HG02763 (cell line): Measurements from ENCODE around the gene IL4I1.

ENCODE experiments used
- ATAC-seq: cut with Tn5 transposase; IDR thresholded peaks from one replicate; pipeline ENCODE4 v1.9.1; 2021; ENCODE audit warnings: mild to moderate bottlenecking, moderate library complexity; ENCODE audit not compliant: unreplicated experiment

Gene IL4I1

DNA sequence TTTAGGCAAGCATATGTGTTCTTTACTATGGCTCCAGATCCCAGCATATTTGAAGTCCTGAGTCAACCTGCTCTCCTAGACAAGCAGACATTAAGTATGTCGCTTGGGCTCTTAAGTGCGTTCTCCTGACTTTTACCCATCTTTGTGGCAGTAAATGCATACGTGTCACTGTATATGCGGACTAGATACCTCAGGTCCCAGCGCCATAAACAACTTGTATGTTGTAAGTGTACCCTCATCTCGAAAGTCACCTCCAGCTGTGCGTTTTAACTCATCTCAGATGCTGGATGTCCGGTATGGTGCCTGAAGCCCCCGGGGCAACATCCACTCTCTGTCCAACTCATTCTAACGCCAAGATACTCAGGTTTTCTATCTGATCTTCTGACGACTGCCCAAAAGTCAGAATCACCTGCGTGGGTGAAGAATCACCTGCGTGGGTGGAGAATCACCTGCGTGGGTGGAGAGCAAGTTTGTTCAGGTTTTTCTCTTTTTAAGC, 44.0 kb downstream of the IL4I1 start:
- no peak for ATAC-seq

DNA sequence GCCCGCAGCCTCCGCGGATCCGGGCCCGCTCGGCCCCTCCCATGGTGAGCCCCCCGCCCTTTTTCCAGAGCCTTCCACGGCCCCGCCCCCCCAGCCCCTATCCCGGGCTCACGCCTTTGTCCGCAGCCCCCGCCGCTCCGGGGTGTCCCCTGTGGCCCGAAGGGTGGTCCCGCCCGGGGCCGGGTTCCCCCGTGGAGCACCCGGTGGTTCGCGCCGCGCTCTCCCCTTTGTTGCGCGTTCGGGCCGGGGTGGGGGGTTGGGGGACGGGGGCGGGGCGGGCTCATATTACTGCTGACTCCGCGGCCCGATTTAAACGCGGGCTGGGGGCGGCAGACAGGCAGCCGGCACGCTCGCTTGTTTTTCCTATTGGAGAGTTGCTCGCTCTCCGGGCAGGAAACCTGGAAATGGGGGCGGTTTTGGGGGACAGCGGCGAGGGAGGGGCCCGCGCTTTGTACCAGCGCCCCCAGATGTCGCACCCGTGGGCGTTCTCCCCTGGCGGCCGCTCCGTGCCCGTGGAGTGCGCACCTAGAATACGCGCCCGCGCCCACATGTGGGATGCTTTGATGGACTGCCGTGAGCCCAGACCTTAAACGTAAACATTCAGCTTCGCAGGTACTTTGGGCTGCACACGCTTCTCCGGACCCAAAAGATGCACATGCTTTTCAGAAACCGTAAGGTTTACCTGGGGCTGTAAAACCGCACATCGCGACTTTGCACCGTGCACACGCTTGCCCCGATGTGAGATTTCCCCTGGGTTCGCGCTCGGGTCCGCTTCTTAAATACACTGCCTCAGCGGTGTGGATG, 45.0 kb downstream of the IL4I1 start:
- no peak for ATAC-seq

DNA sequence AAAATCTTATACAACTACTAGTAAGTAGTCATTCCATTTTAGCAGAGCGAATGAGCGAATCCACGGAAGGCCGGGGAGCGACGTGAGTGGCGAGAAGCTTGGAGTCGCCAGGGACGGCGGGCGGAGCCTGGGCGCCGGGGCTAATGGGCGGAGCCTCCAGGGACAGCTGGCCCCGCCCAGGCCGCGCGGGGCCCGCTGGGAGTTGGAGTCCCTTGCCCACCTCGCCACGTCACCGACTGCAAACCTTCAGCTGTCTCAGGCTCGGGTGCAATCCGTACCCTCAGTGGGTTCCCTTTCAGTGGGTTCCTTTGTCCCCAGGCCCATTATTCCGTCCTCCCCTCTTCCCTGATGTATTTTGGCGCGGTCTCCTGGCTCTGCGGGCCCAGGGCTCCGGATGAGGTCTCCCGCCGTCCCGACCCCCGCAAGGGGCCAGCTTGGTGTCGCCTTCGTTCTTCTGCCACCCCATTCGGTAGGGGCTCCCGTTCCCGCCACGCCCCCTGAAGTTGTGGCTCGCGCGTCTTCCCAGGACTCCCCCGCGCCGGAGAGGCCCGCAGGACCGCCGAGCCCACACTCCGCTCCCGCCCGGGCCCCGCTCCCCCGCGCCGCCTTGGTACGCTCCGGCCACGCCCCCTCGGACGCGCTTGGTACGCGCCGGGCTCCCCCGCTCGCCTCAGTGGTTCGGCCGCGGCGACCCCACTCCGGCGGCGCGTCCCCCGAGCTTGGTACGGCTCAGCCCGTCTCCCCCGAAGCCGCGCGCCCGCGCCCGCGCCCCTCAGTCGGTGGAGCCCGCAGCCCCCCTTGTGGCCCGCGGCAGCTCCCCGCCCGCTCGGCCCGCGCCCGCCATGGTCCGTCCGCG, 46.0 kb downstream of the IL4I1 start, which contains the start of gene PTOV1:
PTOV1 (plus strand) TSS at position 673 of the 856 bp plus-strand sequence.
- ATAC-seq: peak; percentile 71

DNA sequence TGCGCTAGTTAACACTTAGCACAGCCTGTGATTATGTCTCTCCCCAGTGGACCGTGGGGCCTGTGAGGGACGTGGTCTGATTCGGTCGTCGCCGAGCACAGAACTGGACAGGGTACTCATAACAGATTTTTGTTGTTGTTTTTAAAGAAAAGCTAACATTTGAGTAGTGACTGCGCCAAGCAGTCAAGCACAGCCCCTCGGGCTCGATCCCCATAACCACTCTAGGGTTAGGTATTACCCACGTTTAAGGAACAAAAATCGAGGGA, 46.5 kb downstream of the IL4I1 start:
- ATAC-seq: no peak

DNA sequence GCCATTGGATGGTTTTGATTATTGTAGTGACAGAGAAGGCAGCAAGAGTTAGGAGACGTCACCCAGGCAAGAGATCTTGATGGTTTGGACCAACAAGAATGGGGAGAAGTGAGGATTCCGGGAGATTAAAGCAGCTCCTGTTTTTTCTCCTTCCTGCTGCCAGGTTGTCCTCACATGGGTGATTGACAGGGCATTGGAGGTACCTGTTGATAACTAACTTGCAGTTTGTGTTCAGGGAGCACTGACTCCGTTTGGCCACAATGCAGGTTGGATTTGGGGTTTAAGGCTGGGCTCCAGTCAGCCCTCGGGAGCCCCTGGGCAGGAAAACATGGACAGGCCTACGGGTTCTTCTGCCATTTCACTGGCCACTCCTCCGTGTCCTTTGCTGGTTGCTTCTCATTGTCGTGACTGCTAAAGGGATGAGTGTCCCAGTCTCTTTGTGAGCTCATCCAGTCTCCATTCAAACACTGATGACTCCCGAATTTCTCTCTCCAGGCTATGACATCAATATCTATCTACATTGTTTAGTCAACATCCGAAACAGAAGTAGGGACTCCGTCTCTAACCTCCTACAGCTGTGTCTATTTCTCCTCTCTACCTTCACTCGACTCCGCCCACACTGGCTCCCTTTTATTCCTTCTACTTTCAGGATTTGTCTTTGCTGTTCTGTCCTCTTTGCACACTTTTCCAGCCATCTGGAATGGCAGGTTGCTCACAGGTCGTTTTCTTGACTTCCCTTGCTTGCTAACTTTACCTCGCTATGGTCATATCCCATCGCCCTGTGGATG, 47.1 kb downstream of the IL4I1 start:
- no peak for ATAC-seq

DNA sequence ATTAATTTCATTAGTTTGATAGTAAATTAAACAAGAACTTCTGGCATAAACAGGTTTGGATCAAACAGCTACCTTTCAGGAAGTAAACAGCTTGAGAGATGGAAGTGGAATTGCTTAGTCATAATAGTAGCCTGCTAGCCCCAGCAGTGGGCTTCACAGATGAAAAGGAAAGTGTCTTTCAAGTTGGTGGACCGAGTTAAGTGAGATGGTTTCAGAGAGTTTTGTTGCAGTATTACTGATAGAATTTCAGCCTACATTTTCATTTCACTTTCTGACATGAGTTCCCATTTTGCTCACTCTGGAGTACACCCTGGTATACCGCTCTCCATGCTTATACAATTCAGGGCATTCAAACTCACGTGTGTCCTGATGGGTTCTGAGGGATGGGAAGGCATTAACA, 47.7 kb downstream of the IL4I1 start:
- no peak for ATAC-seq

DNA sequence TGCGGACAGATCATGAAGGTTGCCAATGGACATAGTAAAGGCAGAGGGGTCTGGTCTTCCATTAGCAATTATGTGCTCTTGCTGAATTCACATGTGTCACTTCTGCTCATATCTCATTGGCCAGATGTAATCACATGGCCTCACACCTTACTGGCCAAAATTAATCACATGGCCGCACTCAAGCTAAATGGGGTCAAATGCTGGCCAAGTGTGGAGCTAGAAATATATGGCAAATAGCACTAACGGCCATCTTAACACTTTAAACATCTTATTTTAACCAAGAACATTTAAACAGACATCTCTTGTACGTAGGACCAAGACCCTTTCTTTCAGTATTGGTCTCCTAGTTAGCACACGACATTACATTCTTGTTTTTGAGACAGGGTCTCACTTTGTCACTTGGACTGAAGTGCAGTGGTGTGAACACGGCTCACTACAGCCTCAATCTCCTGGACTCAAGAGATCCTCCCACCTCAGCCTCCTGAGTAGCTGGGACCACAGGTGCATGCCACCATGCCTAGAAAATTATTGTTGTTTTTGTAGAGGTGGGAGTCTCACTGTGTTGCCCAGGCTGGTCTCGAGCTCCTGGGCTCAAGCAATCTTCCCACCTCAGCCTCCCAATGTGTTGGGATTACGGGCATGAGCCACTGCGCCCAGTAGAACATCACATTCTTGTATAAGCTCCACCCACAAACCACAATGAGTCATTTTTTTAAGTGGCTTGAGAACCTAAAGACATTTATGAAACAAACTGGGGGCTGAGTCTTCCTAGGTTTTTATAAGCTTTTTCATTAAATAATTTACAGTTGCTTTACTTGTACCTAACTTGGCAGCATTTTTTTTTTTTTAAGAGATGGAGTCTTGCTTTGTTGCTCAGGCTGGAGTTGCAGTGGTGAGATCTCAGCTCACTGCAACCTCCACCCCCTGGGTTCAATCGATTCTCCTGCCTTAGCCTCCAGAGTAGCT, 48.7 kb downstream of the IL4I1 start:
- ATAC-seq: no peak

DNA sequence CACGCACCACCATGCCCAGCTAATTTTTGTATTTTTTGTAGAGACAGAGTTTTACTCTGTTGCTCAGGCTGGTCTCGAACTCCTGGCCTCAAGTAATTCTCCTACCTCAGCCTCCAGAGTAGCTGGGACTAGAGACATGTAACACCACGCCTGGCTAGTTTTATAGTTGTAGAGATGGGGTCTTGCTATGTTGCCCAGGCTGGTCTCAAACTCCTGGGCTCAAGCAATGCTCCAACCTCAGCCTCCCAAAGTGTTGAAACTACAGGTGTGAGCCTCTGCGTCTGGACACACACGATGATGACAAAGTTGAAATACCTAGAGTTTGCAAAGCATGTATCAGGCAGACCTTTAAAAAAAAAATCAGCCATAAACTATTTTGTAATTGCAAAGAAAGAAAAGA, 50.3 kb downstream of the IL4I1 start:
- ATAC-seq: no peak

DNA sequence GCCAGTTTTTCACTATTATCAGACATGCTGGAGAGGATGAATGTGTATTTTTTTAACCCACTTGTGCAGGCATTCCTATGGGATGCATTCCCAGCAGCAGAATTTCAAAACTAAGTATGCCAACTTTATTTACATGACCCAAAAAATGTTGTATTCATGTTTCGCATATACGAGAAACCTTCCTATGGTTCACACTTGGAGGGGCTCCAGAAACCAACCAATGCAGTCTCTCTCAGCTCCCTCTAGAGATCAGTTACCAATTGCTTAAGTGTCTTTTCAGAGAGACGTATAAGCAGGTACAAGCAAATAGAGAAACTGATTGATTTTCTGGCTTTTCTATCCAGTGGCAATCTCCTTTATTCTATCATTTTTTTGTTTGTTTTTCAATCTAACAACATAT, 51.3 kb downstream of the IL4I1 start:
- no peak for ATAC-seq

DNA sequence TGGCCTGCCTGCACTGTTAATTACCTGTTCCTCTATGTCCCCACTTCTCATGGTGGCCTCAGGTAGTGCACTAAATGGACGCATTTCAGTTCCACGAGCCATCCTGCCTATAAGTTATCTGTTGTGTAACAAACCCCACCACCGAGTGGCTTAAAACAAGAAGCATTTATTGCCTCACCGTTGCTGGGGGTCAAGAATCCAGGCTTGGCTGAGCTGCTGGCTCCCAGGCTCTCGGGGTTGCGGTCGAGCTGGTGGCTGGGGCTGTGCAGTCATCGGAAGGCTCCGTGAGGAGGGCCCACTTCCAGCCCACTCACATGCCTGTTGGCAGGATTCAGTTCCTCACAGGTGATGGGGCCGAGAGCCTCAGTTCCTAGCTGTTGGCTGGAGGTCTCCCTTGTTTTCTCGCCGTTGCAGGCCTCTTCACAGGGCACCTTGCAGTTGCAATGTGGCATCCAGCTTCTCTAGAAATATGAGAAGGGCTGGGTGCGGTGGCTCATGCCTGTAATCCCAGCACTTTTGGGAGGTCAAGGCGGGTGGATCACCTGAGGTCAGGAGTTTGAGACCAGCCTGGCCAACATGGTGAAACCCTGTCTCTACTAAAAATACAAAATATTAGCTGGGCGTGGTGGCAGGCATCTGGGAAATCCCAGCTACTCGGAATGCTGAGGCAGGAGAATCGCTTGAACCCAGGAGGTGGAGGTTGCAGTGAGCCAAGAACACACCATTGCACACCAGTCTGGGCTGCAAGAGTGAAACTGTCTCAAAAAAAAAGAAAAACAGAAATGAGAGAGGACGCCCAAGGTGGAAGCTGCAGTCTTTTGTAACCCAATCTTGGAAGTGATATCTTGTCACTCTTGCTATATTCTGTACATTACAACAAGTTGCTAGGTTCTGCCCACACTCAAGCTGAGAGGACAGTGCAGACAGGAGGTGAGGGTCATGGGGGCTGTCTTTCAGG, 52.3 kb downstream of the IL4I1 start:
- ATAC-seq: no peak

DNA sequence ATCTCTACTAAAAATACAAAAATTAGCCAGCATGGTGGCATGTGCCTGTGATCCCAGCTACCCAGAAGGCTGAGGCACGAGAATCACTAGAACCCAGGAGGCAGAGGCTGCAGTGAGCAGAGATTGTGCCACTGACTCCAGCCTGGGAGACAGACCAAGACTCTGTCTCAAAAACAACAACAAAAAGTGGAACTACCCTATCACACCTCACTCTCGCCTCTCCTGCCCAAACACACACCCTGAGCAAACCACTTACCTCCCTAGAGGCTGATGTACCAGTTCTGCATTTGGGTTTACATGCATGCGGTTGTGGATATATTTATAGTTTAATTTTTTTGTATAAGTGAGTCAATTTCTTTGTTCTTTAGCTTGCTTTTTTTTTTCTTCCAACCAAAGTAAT, 53.4 kb downstream of the IL4I1 start:
- ATAC-seq: no peak

DNA sequence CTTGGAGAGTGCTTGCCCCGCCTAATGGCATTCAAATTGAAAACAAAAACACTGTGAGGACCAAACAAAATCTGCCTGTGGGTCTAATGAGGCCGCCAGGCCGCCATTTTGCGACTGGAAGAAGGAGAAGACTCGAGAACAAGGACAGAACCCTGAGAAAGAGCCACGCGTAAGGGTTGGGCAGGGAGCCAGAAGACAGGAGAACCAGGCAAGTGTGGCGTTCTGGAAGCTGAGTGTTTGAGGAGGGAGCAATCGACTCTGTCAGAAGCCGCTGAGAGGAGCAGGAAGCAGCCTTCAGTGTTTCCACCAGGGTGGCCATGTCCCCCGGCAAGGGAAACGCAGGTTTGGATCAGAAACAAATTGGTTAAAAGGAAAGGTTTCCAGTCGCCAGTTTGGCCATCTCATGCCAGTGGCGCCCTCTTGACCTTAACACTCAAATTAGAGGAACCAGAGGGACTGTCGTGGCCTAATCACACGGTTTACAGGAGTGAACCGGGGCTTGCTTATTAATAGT, 55.9 kb downstream of the IL4I1 start:
- ATAC-seq: no peak

DNA sequence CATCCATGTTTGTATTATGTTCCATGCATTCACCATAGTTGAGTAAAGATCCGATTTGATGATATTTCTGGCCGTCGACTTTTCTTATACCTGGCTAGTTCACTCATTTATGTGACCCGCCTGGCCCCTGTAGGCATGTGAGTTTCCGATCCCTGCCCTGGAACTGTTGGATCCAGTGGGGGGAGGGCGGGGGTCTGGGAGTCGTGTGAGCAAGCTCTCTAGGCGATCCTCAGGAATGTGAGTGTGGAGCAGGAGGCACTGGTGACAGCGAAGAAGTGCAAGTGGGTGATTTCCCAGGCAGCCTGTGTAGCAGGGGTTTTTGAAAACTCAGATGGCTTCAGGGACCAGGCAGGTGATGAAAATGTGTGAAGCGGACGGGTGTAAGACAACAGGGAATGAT, 56.4 kb downstream of the IL4I1 start:
- ATAC-seq: no peak

DNA sequence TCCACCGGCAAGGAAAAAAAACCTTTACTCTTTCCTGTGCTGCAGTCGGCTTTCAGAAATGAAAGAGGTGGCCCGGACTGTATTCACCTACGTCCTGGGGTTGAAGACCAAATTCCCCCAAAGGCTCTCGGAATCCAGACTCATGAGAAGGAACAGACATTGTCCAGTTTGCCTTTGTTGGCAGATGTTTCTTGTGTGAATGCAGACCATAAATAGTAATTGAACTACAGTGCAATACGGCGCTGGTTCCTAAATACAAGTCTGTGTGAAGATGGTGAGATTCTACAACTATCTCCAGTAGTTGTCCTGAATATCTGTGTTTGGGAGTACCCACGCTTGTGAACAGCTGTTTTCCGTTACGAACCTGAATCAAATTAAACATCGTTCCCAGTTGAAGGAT, 57.0 kb downstream of the IL4I1 start:
- ATAC-seq: no peak
